GM10248 (cell line): ENCODE data around the gene SLC66A1.

Source experiments
- CTCF ChIA-PET: fragments of 300-600 bp; sonication (Branson Sonifier 250); formaldehyde crosslinking; extraction: SDS; loops from one replicate; lab custom pipeline; 2021; ENCODE audit warnings: antibody characterized with exemption; lab: Yijun Ruan, JAX
- POLR2A ChIA-PET: fragments of 350-650 bp; sonication (Branson Sonifier 250); formaldehyde crosslinking; extraction: SDS; loops from one replicate; lab custom pipeline; 2020; ENCODE audit warnings: antibody characterized with exemption; lab: Yijun Ruan, JAX
- DNase-seq: peaks from one replicate; pipeline ENCODE4 v3.0.0; 2012; ENCODE audit errors: extremely low spot score
- CTCF ChIP-seq: IDR thresholded peaks from 2 replicates; pipeline ENCODE4 v1.5.1; 2012; ENCODE audit warnings: mild to moderate bottlenecking, low read depth; ENCODE audit errors: extremely low read depth, missing control alignments, control extremely low read depth

The SLC66A1 gene

GRCh38 chr1:19319196-19319595 lies 7.1 kb downstream of the SLC66A1 start:
- no peak for DNase-seq
- POLR2A ChIA-PET = no interaction called here
- CTCF ChIA-PET = no interaction called here
- no peak for TF ChIP-seq CTCF

- CTCF ChIA-PET = no interaction called here
- DNase-seq = no peak
- no peak for TF ChIP-seq CTCF
- POLR2A ChIA-PET = no interaction called here
These were observed 8.9 kb downstream of the SLC66A1 start for GRCh38 chr1:19321071-19321470.

DNA sequence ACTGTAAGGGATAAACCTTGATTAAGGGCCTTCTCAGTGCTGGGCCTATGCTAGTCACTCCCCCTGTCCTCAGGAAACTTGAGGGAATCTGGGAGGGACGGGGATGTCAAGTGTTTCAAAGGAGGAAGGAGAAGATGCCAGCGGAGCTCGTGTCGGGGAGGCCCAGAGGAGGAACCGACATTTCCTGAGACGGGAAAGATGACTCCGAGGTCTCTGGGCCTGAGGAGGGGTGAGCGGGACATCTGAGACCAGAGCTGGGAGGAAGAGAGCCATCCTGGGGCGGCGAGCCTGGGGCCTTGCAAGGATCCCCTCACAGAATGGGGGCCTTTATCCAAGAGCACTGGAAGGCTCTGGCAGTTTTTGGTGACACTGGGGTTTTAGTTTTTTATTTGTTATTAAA lies 10.4 kb downstream of the SLC66A1 start:
- POLR2A ChIA-PET = no interaction called here

GRCh38 chr1:19323987-19324664 lies 12.0 kb downstream of the SLC66A1 start:
- no peak for TF ChIP-seq CTCF
- ChIA-PET POLR2A (no interaction called here), CTCF (no interaction called here)
- DNase-seq = no peak

More for the DNA sequence above, 10.4 kb downstream of the SLC66A1 start:
- no peak for TF ChIP-seq CTCF
- CTCF ChIA-PET = interaction anchor here (0.9 to 1.0 kb wide), 2 partner anchors 52 to 331 kb away, joined by 3 to 4 read pairs; no protein-coding TSS in a partner anchor
- no peak for DNase-seq

DNA sequence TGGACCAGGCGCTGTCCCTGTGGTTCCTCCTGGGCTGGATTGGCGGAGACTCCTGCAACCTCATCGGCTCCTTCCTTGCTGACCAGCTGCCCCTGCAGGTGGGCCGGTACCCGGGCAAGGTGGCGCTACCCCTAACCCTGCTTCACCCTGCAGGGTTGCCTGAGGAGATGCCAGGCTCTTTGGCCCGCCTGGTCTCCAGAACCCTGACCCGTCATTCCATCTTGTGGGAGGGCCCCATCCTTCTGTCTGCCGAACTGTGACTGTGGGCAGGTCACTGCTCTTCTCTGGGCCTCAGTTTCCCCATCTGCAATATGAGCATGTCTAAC lies 12.5 kb downstream of the SLC66A1 start:
- ChIA-PET POLR2A (no interaction called here), CTCF (no interaction called here)
- DNase-seq = no peak
- no peak for TF ChIP-seq CTCF

GRCh38 chr1:19325368-19325957 lies 13.3 kb downstream of the SLC66A1 start:
- no peak for TF ChIP-seq CTCF
- ChIA-PET POLR2A (no interaction called here), CTCF (interaction anchor here (0.9 kb wide), 1 partner anchor 16 kb away, joined by 3 read pairs; no protein-coding TSS in a partner anchor)
- no peak for DNase-seq
